Neural progenitor cell (in vitro differentiated cells): ENCODE results near the gene ELOVL6. TPM values are rescaled to one million over a fixed set of nuclear protein-coding genes. Genes with fewer than 3 reads are reported as not detected.

Experiments
- DNase-seq: peaks from one replicate; pipeline ENCODE4 v3.0.0-alpha.2; 2016; ENCODE audit warnings: low spot score
- H2AFZ ChIP-seq: fragments of 200-600 bp; sonication (generic); replicated peaks from 2 replicates; pipeline ENCODE4 v1.6.1; 2016; ENCODE audit warnings: antibody characterized with exemption
- H3F3A ChIP-seq: fragments of 200-600 bp; sonication (generic); 2 replicates; pipeline ENCODE4 v1.6.1; 2016; ENCODE audit warnings: antibody characterized with exemption, low read depth
- H3K27ac ChIP-seq: fragments of 200-600 bp; sonication (generic); 2 replicates; pipeline ENCODE4 v1.5.1; 2016; ENCODE audit warnings: mild to moderate bottlenecking
- H3K27me3 ChIP-seq: fragments of 200-600 bp; sonication (generic); 2 replicates; pipeline ENCODE4 v1.6.1; 2016; ENCODE audit warnings: mild to moderate bottlenecking, moderate library complexity
- H3K36me3 ChIP-seq: fragments of 200-600 bp; sonication (generic); 2 replicates; pipeline ENCODE4 v1.5.1; 2016
- H3K4me1 ChIP-seq: fragments of 200-600 bp; sonication (generic); 2 replicates; pipeline ENCODE4 v1.6.1; 2016; ENCODE audit warnings: mixed run types
- H3K4me2 ChIP-seq: fragments of 200-600 bp; sonication (generic); 2 replicates; pipeline ENCODE4 v1.6.1; 2016
- H3K4me3 ChIP-seq: fragments of 200-600 bp; sonication (generic); 2 replicates; pipeline ENCODE4 v1.5.1; 2016
- H3K79me2 ChIP-seq: fragments of 200-600 bp; sonication (generic); 2 replicates; pipeline ENCODE4 v1.6.1; 2016; ENCODE audit warnings: low read depth
- H3K9ac ChIP-seq: fragments of 200-600 bp; sonication (generic); 2 replicates; pipeline ENCODE4 v1.6.1; 2016
- H3K9me3 ChIP-seq: fragments of 200-600 bp; sonication (generic); 2 replicates; pipeline ENCODE4 v1.5.1; 2016; ENCODE audit warnings: low read depth
- H4K20me1 ChIP-seq: fragments of 200-600 bp; sonication (generic); 2 replicates; pipeline ENCODE4 v1.6.1; 2016; ENCODE audit warnings: low read depth
- H3K27ac Mint-ChIP-seq: 3 replicates; pipeline ENCODE4 v1.8.0; 2021; ENCODE audit warnings: mixed read lengths
- H3K27me3 Mint-ChIP-seq: 2 replicates; pipeline ENCODE4 v1.8.0; 2022; ENCODE audit warnings: low read depth, mild to moderate bottlenecking, inconsistent platforms, moderate library complexity, mixed read lengths; ENCODE audit not compliant: insufficient read depth
- H3K36me3 Mint-ChIP-seq: 3 replicates; pipeline ENCODE4 v1.8.0; 2021; ENCODE audit warnings: mixed read lengths
- H3K4me1 Mint-ChIP-seq: 3 replicates; pipeline ENCODE4 v1.8.0; 2021; ENCODE audit warnings: mixed read lengths
- H3K4me3 Mint-ChIP-seq: 3 replicates; pipeline ENCODE4 v1.8.0; 2021; ENCODE audit warnings: mild to moderate bottlenecking, moderate library complexity, mixed read lengths
- H3K9me3 Mint-ChIP-seq: 3 replicates; pipeline ENCODE4 v1.8.0; 2020; ENCODE audit warnings: mixed read lengths
- CTCF ChIP-seq: fragments of 200-600 bp; sonication (generic); IDR thresholded peaks from 2 replicates; pipeline ENCODE4 v1.5.1; 2017; ENCODE audit warnings: antibody characterized with exemption, mild to moderate bottlenecking
- EZH2 ChIP-seq: fragments of 200-600 bp; sonication (generic); IDR thresholded peaks from 2 replicates; pipeline ENCODE4 v1.6.1; 2017; ENCODE audit warnings: antibody characterized with exemption, mild to moderate bottlenecking, moderate library complexity
- EZH2phosphoT487 ChIP-seq: fragments of 200-600 bp; sonication (generic); IDR thresholded peaks from 2 replicates; pipeline ENCODE4 v1.6.1; 2017; ENCODE audit warnings: antibody characterized with exemption
- total RNA-seq: library from RNA; depleted of rRNA; stranded (reverse); fragments of >200 nt; gene quantifications from 2 replicates; pipeline ENCODE4 v1.2.3, GENCODE V29; 2015; ENCODE audit warnings: low replicate concordance

Gene ELOVL6
- total RNA-seq, 1 donor from 2014 or later, result 54.4 TPM

- no peaks in the 10 kb centered on the region for H3K9me3 Mint-ChIP-seq
- no peak overlapping the region for H3K27ac Mint-ChIP-seq
- Histone ChIP-seq H3K4me2 (no peak overlapping the region), H3K27me3 (no peaks in the 10 kb centered on the region), H3K9ac (no peak overlapping the region), H3K9me3 (no peaks in the 10 kb centered on the region), H3K4me1 (peaks cover 8% of the 10 kb centered on the region), H3K4me3 (no peak overlapping the region), H3F3A (no peaks in the 10 kb centered on the region), H4K20me1 (no peaks in the 10 kb centered on the region), H3K36me3 (no peaks in the 10 kb centered on the region), H3K27ac (no peak overlapping the region), H3K79me2 (peaks cover 31% of the 10 kb centered on the region), H2AFZ (no peak overlapping the region)
- H3K4me3 Mint-ChIP-seq, result no peak overlapping the region
- no peaks in the 10 kb centered on the region for H3K27me3 Mint-ChIP-seq
- no peak for TF ChIP-seq EZH2
- TF ChIP-seq EZH2phosphoT487, result no peak
- TF ChIP-seq CTCF, result no peak
- DNase-seq, result no peak
- H3K36me3 Mint-ChIP-seq, result peaks cover 13% of the 10 kb centered on the region
- peaks cover 6% of the 10 kb centered on the region for H3K4me1 Mint-ChIP-seq
Observed at GRCh38 chr4:110091434-110092140, 106.8 kb downstream of the ELOVL6 start.

- Mint-ChIP-seq H3K27ac (no peak overlapping the region), H3K27me3 (no peaks in the 10 kb centered on the region), H3K36me3 (peaks cover 22% of the 10 kb centered on the region), H3K4me3 (no peak overlapping the region), H3K9me3 (peaks cover 6% of the 10 kb centered on the region), H3K4me1 (peaks cover 2% of the 10 kb centered on the region)
- Histone ChIP-seq H3K79me2 (peaks cover 30% of the 10 kb centered on the region), H3K4me1 (peaks cover 8% of the 10 kb centered on the region), H3K4me2 (no peak overlapping the region), H2AFZ (no peak overlapping the region), H3K27ac (no peak overlapping the region), H3K4me3 (no peak overlapping the region), H3K36me3 (no peaks in the 10 kb centered on the region), H4K20me1 (no peaks in the 10 kb centered on the region), H3K9me3 (no peaks in the 10 kb centered on the region), H3K27me3 (no peaks in the 10 kb centered on the region), H3K9ac (no peak overlapping the region), H3F3A (peaks cover 12% of the 10 kb centered on the region)
- DNase-seq, result no peak
- TF ChIP-seq EZH2 (no peak), EZH2phosphoT487 (no peak), CTCF (no peak)
Observed at GRCh38 chr4:110088670-110089069, 109.7 kb downstream of the ELOVL6 start.

- no peak overlapping the region for H3K27ac ChIP-seq
- H3K9ac ChIP-seq, result no peak overlapping the region
Observed at GRCh38 chr4:110087070-110087708, 111.2 kb downstream of the ELOVL6 start.

More at GRCh38 chr4:110087070-110087708, 111.2 kb downstream of the ELOVL6 start:
- Histone ChIP-seq H4K20me1 (no peaks in the 10 kb centered on the region), H3K79me2 (peaks cover 26% of the 10 kb centered on the region), H3K9me3 (no peaks in the 10 kb centered on the region), H3F3A (peaks cover 15% of the 10 kb centered on the region), H3K36me3 (peaks cover 6% of the 10 kb centered on the region), H3K27me3 (no peaks in the 10 kb centered on the region), H3K4me2 (no peak overlapping the region), H3K4me1 (peaks cover 8% of the 10 kb centered on the region), H2AFZ (no peak overlapping the region), H3K4me3 (no peak overlapping the region)
- TF ChIP-seq EZH2 (no peak), CTCF (no peak)
- no peaks in the 10 kb centered on the region for H3K27me3 Mint-ChIP-seq
- H3K36me3 Mint-ChIP-seq, result peaks cover 29% of the 10 kb centered on the region
- H3K4me3 Mint-ChIP-seq, result no peak overlapping the region
- H3K27ac Mint-ChIP-seq, result no peak overlapping the region
- no peak for DNase-seq
- H3K4me1 Mint-ChIP-seq, result peaks cover 2% of the 10 kb centered on the region
- peaks cover 13% of the 10 kb centered on the region for H3K9me3 Mint-ChIP-seq
